SK-N-SH treated with all-trans-retinoic acid at 6 μM for 48 hours (cell line): ENCODE results near the gene JAK1.

Experiments
- ATAC-seq: fragments of 200-7000 bp; cut with Tn5 transposase; 3 replicates; pipeline ENCODE4 v1.9.1; 2020; ENCODE audit warnings: mild to moderate bottlenecking, moderate library complexity
- BACH2 ChIP-seq: fragments of 250-450 bp; sonication (Bioruptor Pico); IDR thresholded peaks from 2 replicates; pipeline ENCODE4 v1.9.0; 2021; ENCODE audit warnings: mild to moderate bottlenecking, borderline replicate concordance
- CREB5 ChIP-seq: fragments of 250-450 bp; sonication (Bioruptor Pico); IDR thresholded peaks from 2 replicates; pipeline ENCODE4 v1.5.1; 2020; ENCODE audit warnings: low read depth, mild to moderate bottlenecking, moderate library complexity
- CSDC2 ChIP-seq: fragments of 250-450 bp; sonication (Bioruptor Pico); IDR thresholded peaks from 2 replicates; pipeline ENCODE4 v1.5.0; 2020; ENCODE audit warnings: mild to moderate bottlenecking, moderate library complexity
- ESRRG ChIP-seq: fragments of 250-450 bp; sonication (Bioruptor Pico); IDR thresholded peaks from 2 replicates; pipeline ENCODE4 v1.6.1; 2021; ENCODE audit warnings: mild to moderate bottlenecking
- GLIS3 ChIP-seq: fragments of 250-450 bp; sonication (Bioruptor Pico); IDR thresholded peaks from 2 replicates; pipeline ENCODE4 v1.5.0; 2020; ENCODE audit warnings: mild to moderate bottlenecking, moderate library complexity
- ISL1 ChIP-seq: fragments of 250-450 bp; sonication (Bioruptor Pico); IDR thresholded peaks from 2 replicates; pipeline ENCODE4 v2.1.2; 2022; ENCODE audit warnings: mild to moderate bottlenecking, moderate library complexity
- PPARA ChIP-seq: fragments of 250-450 bp; sonication (Bioruptor Pico); IDR thresholded peaks from 2 replicates; pipeline ENCODE4 v1.5.0; 2020; ENCODE audit warnings: mild to moderate bottlenecking, borderline replicate concordance
- SNAI2 ChIP-seq: fragments of 250-450 bp; sonication (Bioruptor Pico); IDR thresholded peaks from 2 replicates; pipeline ENCODE4 v1.5.0; 2020; ENCODE audit warnings: mild to moderate bottlenecking, moderate library complexity
- TCF4 ChIP-seq: fragments of 250-450 bp; sonication (Bioruptor Pico); IDR thresholded peaks from 2 replicates; pipeline ENCODE4 v1.8.0; 2021; ENCODE audit warnings: mild to moderate bottlenecking, moderate library complexity, borderline replicate concordance
- TOX ChIP-seq: fragments of 250-450 bp; sonication (Bioruptor Pico); IDR thresholded peaks from 2 replicates; pipeline ENCODE4 v1.8.0; 2021; ENCODE audit warnings: mild to moderate bottlenecking, moderate library complexity, borderline replicate concordance
- ZC3H10 ChIP-seq: fragments of 250-450 bp; sonication (Bioruptor Pico); IDR thresholded peaks from 2 replicates; pipeline ENCODE4 v1.5.1; 2021; ENCODE audit warnings: mild to moderate bottlenecking, moderate library complexity
- ZFP3 ChIP-seq: fragments of 250-450 bp; sonication (Bioruptor Pico); IDR thresholded peaks from 2 replicates; pipeline ENCODE4 v1.5.0; 2020; ENCODE audit warnings: mild to moderate bottlenecking, moderate library complexity
- ZFP30 ChIP-seq: fragments of 450-650 bp; formaldehyde crosslinking; IDR thresholded peaks from 2 replicates; pipeline ENCODE4 v1.5.0; 2022; ENCODE audit warnings: mild to moderate bottlenecking, moderate library complexity
- ZNF565 ChIP-seq: fragments of 450-650 bp; formaldehyde crosslinking; conservative IDR thresholded peaks from 2 replicates; pipeline ENCODE4 v1.5.0; 2020; ENCODE audit warnings: low read depth, mild to moderate bottlenecking, moderate library complexity
- ZNF70 ChIP-seq: fragments of 450-650 bp; formaldehyde crosslinking; IDR thresholded peaks from 2 replicates; pipeline ENCODE4 v1.5.0; 2020; ENCODE audit warnings: mild to moderate bottlenecking, moderate library complexity
- TF ChIP-seq, protein P1 (sequence below): fragments of 250-450 bp; sonication (Bioruptor Pico); IDR thresholded peaks from 2 replicates; pipeline ENCODE4 v1.5.0; 2020; ENCODE audit warnings: mild to moderate bottlenecking, moderate library complexity
- TF ChIP-seq, protein P2 (sequence below): fragments of 250-450 bp; sonication (Bioruptor Pico); IDR thresholded peaks from 2 replicates; pipeline ENCODE4 v1.8.0; 2020; ENCODE audit warnings: mild to moderate bottlenecking, moderate library complexity, borderline replicate concordance
- TF ChIP-seq, protein P3 (sequence below): fragments of 250-450 bp; sonication (Bioruptor Pico); IDR thresholded peaks from 2 replicates; pipeline ENCODE4 v1.8.0; 2021; ENCODE audit warnings: low read depth, mild to moderate bottlenecking, moderate library complexity, borderline replicate concordance

The JAK1 gene

GRCh38 chr1:64851664-64852063, 114.7 kb downstream of the JAK1 start:
- TF ChIP-seq BACH2 (CRISPR knock-in tag) (no peak), GLIS3 (no peak), ZFP3 (no peak), ZNF565 (CRISPR knock-in tag) (no peak), ZFP30 (no peak), ZNF70 (no peak), SNAI2 (CRISPR knock-in tag) (no peak), ESRRG (CRISPR knock-in tag) (no peak), ISL1 (CRISPR knock-in tag) (no peak), PPARA (CRISPR knock-in tag) (no peak), ZC3H10 (CRISPR knock-in tag) (no peak)
- TF ChIP-seq, protein P1, sequence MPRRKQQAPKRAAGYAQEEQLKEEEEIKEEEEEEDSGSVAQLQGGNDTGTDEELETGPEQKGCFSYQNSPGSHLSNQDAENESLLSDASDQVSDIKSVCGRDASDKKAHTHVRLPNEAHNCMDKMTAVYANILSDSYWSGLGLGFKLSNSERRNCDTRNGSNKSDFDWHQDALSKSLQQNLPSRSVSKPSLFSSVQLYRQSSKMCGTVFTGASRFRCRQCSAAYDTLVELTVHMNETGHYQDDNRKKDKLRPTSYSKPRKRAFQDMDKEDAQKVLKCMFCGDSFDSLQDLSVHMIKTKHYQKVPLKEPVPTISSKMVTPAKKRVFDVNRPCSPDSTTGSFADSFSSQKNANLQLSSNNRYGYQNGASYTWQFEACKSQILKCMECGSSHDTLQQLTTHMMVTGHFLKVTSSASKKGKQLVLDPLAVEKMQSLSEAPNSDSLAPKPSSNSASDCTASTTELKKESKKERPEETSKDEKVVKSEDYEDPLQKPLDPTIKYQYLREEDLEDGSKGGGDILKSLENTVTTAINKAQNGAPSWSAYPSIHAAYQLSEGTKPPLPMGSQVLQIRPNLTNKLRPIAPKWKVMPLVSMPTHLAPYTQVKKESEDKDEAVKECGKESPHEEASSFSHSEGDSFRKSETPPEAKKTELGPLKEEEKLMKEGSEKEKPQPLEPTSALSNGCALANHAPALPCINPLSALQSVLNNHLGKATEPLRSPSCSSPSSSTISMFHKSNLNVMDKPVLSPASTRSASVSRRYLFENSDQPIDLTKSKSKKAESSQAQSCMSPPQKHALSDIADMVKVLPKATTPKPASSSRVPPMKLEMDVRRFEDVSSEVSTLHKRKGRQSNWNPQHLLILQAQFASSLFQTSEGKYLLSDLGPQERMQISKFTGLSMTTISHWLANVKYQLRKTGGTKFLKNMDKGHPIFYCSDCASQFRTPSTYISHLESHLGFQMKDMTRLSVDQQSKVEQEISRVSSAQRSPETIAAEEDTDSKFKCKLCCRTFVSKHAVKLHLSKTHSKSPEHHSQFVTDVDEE (CRISPR knock-in tag), result no peak
- TF ChIP-seq, protein P2, sequence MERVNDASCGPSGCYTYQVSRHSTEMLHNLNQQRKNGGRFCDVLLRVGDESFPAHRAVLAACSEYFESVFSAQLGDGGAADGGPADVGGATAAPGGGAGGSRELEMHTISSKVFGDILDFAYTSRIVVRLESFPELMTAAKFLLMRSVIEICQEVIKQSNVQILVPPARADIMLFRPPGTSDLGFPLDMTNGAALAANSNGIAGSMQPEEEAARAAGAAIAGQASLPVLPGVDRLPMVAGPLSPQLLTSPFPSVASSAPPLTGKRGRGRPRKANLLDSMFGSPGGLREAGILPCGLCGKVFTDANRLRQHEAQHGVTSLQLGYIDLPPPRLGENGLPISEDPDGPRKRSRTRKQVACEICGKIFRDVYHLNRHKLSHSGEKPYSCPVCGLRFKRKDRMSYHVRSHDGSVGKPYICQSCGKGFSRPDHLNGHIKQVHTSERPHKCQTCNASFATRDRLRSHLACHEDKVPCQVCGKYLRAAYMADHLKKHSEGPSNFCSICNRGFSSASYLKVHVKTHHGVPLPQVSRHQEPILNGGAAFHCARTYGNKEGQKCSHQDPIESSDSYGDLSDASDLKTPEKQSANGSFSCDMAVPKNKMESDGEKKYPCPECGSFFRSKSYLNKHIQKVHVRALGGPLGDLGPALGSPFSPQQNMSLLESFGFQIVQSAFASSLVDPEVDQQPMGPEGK (CRISPR knock-in tag), result no peak
- no peak for ATAC-seq

- no peak for TF ChIP-seq TCF4 (CRISPR knock-in tag)
- no peak for TF ChIP-seq ZFP30
- no peak for TF ChIP-seq CSDC2 (CRISPR knock-in tag)
- no peak for TF ChIP-seq ZFP3
- TF ChIP-seq, protein P2 (CRISPR knock-in tag), result no peak
- TF ChIP-seq GLIS3, result no peak
- TF ChIP-seq BACH2 (CRISPR knock-in tag), result no peak
- TF ChIP-seq ISL1 (CRISPR knock-in tag), result no peak
- TF ChIP-seq, protein P3, sequence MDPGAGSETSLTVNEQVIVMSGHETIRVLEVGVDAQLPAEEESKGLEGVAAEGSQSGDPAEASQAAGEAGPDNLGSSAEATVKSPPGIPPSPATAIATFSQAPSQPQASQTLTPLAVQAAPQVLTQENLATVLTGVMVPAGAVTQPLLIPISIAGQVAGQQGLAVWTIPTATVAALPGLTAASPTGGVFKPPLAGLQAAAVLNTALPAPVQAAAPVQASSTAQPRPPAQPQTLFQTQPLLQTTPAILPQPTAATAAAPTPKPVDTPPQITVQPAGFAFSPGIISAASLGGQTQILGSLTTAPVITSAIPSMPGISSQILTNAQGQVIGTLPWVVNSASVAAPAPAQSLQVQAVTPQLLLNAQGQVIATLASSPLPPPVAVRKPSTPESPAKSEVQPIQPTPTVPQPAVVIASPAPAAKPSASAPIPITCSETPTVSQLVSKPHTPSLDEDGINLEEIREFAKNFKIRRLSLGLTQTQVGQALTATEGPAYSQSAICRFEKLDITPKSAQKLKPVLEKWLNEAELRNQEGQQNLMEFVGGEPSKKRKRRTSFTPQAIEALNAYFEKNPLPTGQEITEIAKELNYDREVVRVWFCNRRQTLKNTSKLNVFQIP (CRISPR knock-in tag), result no peak
- TF ChIP-seq ZNF70, result no peak
- no peak for TF ChIP-seq TOX (CRISPR knock-in tag)
- TF ChIP-seq, protein P1 (CRISPR knock-in tag), result no peak
- no peak for TF ChIP-seq ESRRG (CRISPR knock-in tag)
- TF ChIP-seq PPARA (CRISPR knock-in tag), result no peak
- no peak for TF ChIP-seq ZNF565 (CRISPR knock-in tag)
- no peak for TF ChIP-seq CREB5
- no peak for ATAC-seq
Observed at GRCh38 chr1:64850846-64851245, 115.5 kb downstream of the JAK1 start.
